SJSA1 (cell line): ENCODE results near the gene SIGLEC9. TPM values are rescaled to one million over a fixed set of nuclear protein-coding genes. Genes with fewer than 3 reads are reported as not detected.

ENCODE experiments used
- DNase-seq, 2 experiments: peaks; one replicate each; pipeline ENCODE4 v3.0.0-alpha.2; 2015 to 2020; ENCODE audit warnings: low spot score in 2 of 2, low read depth in 1 of 2
- H3K27ac ChIP-seq: fragments of 250-450 bp; sonication (Bioruptor Pico); 2 replicates; pipeline ENCODE4 v1.5.1; 2020; ENCODE audit warnings: mild to moderate bottlenecking, moderate library complexity
- H3K27me3 ChIP-seq: fragments of 250-450 bp; sonication (Bioruptor Pico); replicated peaks from 2 replicates; pipeline ENCODE4 v1.5.1; 2020; ENCODE audit warnings: mild to moderate bottlenecking, moderate library complexity
- H3K36me3 ChIP-seq: fragments of 250-450 bp; sonication (Bioruptor Pico); 2 replicates; pipeline ENCODE4 v1.5.1; 2020; ENCODE audit warnings: mild to moderate bottlenecking
- H3K4me1 ChIP-seq: fragments of 250-450 bp; sonication (Bioruptor Pico); replicated peaks from 2 replicates; pipeline ENCODE4 v1.6.1; 2021; ENCODE audit warnings: mild to moderate bottlenecking
- H3K4me3 ChIP-seq: fragments of 250-450 bp; sonication (Bioruptor Pico); 2 replicates; pipeline ENCODE4 v1.5.1; 2020; ENCODE audit warnings: mild to moderate bottlenecking
- H3K9me3 ChIP-seq: fragments of 250-450 bp; sonication (Bioruptor Pico); replicated peaks from 2 replicates; pipeline ENCODE4 v1.5.1; 2020; ENCODE audit warnings: mild to moderate bottlenecking
- total RNA-seq: library from RNA; depleted of rRNA; stranded (reverse); fragments of >200 nt; shearing (Covaris generic); gene quantifications from 2 replicates; pipeline ENCODE4 v1.2.3, GENCODE V29; 2014

Gene SIGLEC9
- total RNA-seq, 1 experiment from 2014 or later: not detected

DNA sequence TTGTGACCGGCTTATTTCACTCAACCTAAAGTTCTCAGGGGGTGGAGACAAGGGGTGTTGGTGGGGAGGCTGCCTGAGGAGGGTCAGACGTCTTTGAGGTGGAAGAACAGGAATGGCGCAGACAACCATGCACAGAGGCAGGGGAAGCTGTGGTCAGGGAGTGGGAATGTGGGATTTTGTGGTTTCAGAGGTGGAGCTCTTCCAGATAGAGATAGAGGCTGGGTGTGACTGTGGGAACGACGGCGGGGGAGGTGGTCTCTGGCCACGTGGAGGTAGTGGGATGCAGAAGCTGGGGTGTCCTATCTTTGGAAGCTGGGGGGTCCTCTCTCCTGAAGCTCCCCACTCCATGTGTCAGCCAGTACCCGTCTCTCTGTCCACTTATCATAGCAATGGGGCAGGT, 34.2 kb upstream of the SIGLEC9 start:
- Histone ChIP-seq H3K27me3 (no peaks in the 10 kb centered on the region), H3K4me1 (no peaks in the 10 kb centered on the region; the same call in 1 of the 2 replicates), H3K36me3 (no peaks in the 10 kb centered on the region), H3K4me3 (no peak overlapping the region), H3K9me3 (no peaks in the 10 kb centered on the region), H3K27ac (no peak overlapping the region)
- DNase-seq: no peak

DNA sequence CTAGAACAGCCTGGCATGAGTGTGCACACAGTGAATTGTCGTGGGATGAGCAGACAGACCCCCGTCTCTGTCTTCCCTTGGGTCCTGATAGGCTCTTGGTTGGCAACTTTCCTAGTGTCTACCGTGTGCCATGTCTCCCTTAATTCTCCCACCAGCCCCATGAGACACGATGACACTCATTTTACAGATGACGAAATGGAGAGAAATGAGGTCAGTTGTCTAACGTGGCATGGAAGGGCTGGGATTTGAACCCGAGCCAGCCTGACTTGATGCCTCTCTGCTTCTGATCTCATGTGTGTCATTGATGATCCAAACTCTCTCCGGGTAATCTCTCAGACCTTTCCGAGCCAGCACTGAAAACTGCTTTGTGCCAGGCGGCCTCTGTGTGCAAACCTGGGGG, 33.6 kb upstream of the SIGLEC9 start:
- no peak overlapping the region for H3K27ac ChIP-seq

GRCh38 chr19:51091895-51092873, 32.5 kb upstream of the SIGLEC9 start:
- DNase-seq: no peak
- Histone ChIP-seq H3K27me3 (no peaks in the 10 kb centered on the region), H3K4me1 (no peaks in the 10 kb centered on the region; the same call in 1 of the 2 replicates), H3K27ac (no peak overlapping the region), H3K4me3 (no peak overlapping the region), H3K9me3 (no peaks in the 10 kb centered on the region), H3K36me3 (no peaks in the 10 kb centered on the region)

More for the DNA sequence above, 33.6 kb upstream of the SIGLEC9 start:
- DNase-seq: no peak
- no peaks in the 10 kb centered on the region for H3K36me3 ChIP-seq
- H3K9me3 ChIP-seq: no peaks in the 10 kb centered on the region
- no peaks in the 10 kb centered on the region for H3K27me3 ChIP-seq
- no peak overlapping the region for H3K4me3 ChIP-seq
- H3K4me1 ChIP-seq: no peaks in the 10 kb centered on the region; the same call in 1 of the 2 replicates

DNA sequence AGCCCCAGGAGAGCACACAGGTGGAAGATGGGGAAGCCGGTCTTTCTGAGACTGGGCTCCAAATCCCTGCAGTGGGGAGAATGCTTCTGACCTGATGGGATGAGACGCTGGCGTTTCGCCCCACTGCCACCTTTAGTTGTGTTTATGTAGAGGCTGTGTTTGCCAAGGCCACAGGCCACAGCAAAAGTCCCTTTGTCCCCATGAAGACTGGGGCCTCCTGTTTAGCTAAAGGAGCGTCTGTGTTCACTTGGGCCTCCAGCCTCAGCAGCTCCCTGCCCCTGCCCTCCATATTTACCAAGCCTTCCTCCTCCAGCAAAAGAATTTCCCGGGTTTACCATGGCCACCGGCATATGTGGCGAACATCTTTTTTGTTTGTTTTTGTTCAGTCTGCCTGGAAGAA, 31.6 kb upstream of the SIGLEC9 start:
- Histone ChIP-seq H3K4me3 (no peak overlapping the region), H3K27ac (no peak overlapping the region), H3K36me3 (no peaks in the 10 kb centered on the region), H3K9me3 (no peaks in the 10 kb centered on the region), H3K27me3 (no peaks in the 10 kb centered on the region), H3K4me1 (no peaks in the 10 kb centered on the region; the same call in 1 of the 2 replicates)
- DNase-seq: no peak

- H3K4me3 ChIP-seq: no peak overlapping the region
- no peaks in the 10 kb centered on the region for H3K27me3 ChIP-seq
- H3K9me3 ChIP-seq: no peaks in the 10 kb centered on the region
- no peaks in the 10 kb centered on the region; the same call in 1 of the 2 replicates for H3K4me1 ChIP-seq
- no peak overlapping the region for H3K27ac ChIP-seq
- DNase-seq: no peak
- H3K36me3 ChIP-seq: no peaks in the 10 kb centered on the region
Observed at GRCh38 chr19:51093510-51094345, 31.0 kb upstream of the SIGLEC9 start.

- Histone ChIP-seq H3K4me1 (no peaks in the 10 kb centered on the region; the same call in 1 of the 2 replicates), H3K36me3 (no peaks in the 10 kb centered on the region; the same call in 1 of the 2 replicates), H3K27ac (no peak overlapping the region), H3K27me3 (no peaks in the 10 kb centered on the region), H3K9me3 (no peaks in the 10 kb centered on the region), H3K4me3 (no peak overlapping the region)
- peak in 1 of 2 experiments; percentile 17 for DNase-seq
Observed at GRCh38 chr19:51094696-51095279, 29.9 kb upstream of the SIGLEC9 start.

DNA sequence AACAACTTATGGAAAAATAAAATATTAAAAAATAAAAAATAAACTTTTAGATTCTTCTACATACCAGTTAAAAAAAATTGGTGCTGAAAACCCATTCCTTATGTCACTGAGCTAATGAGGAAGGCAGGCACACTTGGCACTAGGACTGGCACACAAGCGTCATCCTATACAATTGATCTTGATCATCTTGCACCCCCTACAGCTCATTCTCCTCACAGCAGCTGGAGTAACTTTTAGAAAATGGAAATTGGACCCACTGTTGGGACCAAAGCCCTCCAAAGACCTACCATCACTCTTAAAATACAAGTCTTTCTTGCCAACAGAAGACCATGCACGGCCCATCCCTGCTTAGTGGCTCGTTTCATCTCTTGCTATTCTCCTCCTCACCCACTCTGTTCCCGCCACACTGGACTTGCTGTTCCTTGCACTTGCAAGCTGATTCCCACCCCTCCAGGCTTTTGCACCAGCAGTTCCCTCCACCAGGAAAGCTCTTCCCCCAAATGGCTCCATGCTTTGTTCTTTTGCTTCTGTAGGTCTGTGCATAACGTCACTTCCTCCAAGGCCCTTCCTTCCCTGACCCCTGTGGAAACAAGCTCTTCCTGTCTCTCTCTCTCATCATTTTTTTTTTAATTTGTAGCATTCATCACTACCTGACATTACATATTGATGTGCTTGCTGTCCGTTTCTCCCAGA, 28.1 kb upstream of the SIGLEC9 start:
- H3K27me3 ChIP-seq: no peaks in the 10 kb centered on the region
- DNase-seq: no peak
- no peaks in the 10 kb centered on the region for H3K9me3 ChIP-seq
- H3K4me3 ChIP-seq: no peak overlapping the region
- H3K4me1 ChIP-seq: no peaks in the 10 kb centered on the region; the same call in 1 of the 2 replicates
- H3K36me3 ChIP-seq: no peaks in the 10 kb centered on the region; the same call in 1 of the 2 replicates
- H3K27ac ChIP-seq: no peak overlapping the region

DNA sequence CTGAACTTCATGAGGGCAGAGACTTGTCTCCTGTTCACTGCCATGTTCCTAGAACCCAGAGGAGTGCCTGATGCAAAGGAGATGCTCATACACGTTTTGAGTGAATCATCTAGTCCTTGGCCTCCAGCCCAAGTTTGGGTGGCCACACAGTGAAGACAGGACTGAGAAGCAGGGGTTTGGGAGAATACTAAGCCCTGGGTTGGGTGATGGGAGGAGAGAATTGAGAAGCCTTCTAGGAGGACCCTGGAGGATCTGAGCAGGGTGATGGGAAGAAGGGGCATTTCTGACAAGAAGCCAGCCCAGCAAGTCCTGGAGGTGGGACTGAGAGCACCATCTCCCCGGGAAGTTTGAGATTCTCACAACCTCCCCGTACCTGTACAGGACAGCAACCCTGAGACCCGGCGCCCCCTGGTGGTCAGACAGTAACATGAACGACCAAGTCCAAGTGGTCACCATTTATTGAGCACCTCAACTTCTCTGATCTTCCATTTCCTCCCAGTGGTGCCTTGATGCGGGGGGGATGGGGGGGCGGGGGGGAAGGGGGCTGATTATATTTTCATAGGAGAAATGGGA, 27.5 kb upstream of the SIGLEC9 start:
- peak; percentile 25 to 58 for DNase-seq
- Histone ChIP-seq H3K27ac (no peak overlapping the region), H3K4me1 (no peaks in the 10 kb centered on the region; the same call in 1 of the 2 replicates), H3K9me3 (no peaks in the 10 kb centered on the region), H3K4me3 (no peak overlapping the region), H3K36me3 (peaks cover under 1% of the 10 kb centered on the region), H3K27me3 (no peaks in the 10 kb centered on the region)

- no peaks in the 10 kb centered on the region for H3K9me3 ChIP-seq
- no peaks in the 10 kb centered on the region; the same call in 1 of the 2 replicates for H3K4me1 ChIP-seq
- no peak for DNase-seq
- H3K4me3 ChIP-seq: no peak overlapping the region
- no peaks in the 10 kb centered on the region for H3K27me3 ChIP-seq
- H3K36me3 ChIP-seq: peaks cover 6% of the 10 kb centered on the region
- no peak overlapping the region for H3K27ac ChIP-seq
Observed at GRCh38 chr19:51097796-51098195, 26.9 kb upstream of the SIGLEC9 start.

GRCh38 chr19:51098365-51099046, 26.2 kb upstream of the SIGLEC9 start:
- Histone ChIP-seq H3K9me3 (no peaks in the 10 kb centered on the region), H3K4me3 (no peak overlapping the region), H3K27me3 (no peaks in the 10 kb centered on the region), H3K4me1 (no peaks in the 10 kb centered on the region; the same call in 1 of the 2 replicates), H3K36me3 (peaks cover 12% of the 10 kb centered on the region), H3K27ac (no peak overlapping the region)
- DNase-seq: no peak

DNA sequence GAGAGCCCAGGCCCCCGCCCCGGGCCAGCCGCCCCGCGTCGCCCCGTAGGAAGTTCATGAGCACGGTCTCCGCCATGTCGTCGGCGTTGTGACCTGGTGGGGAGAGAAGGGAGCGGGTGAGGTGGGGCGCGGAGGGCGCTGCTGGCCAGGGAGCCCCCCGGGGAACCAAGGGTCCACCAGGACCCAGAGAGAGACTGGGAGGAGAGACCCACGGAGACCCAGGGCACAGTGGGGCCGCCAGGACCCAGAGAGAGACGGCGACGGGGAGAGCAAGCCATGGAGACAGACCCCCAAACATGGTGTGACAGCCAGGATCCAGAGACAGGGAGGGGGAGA, 25.7 kb upstream of the SIGLEC9 start:
- Histone ChIP-seq H3K4me1 (no peaks in the 10 kb centered on the region), H3K27ac (no peak overlapping the region), H3K4me3 (no peak overlapping the region), H3K36me3 (peaks cover 17% of the 10 kb centered on the region), H3K9me3 (no peaks in the 10 kb centered on the region), H3K27me3 (no peaks in the 10 kb centered on the region)
- no peak for DNase-seq

- Histone ChIP-seq H3K27ac (no peak overlapping the region), H3K36me3 (peaks cover 17% of the 10 kb centered on the region), H3K9me3 (no peaks in the 10 kb centered on the region), H3K4me1 (no peaks in the 10 kb centered on the region), H3K4me3 (no peak overlapping the region), H3K27me3 (no peaks in the 10 kb centered on the region)
- DNase-seq: no peak
Observed at GRCh38 chr19:51100601-51101000, 24.1 kb upstream of the SIGLEC9 start.
